Endodermal cell (in vitro differentiated cells): Measurements from ENCODE around the gene OPCML. TPM values are rescaled to one million over a fixed set of nuclear protein-coding genes. Genes with fewer than 3 reads are reported as not detected.

Experiments
- DNase-seq: peaks from one replicate; pipeline ENCODE4 v3.0.0-alpha.2; 2017
- H3K27ac ChIP-seq: 2 replicates; pipeline ENCODE4 v1.5.1; 2013; ENCODE audit warnings: mild to moderate bottlenecking, low read depth, low read length, moderate library complexity
- H3K27me3 ChIP-seq: 2 replicates; pipeline ENCODE4 v1.6.1; 2013; ENCODE audit warnings: mild to moderate bottlenecking, low read length, moderate library complexity; ENCODE audit not compliant: insufficient read depth, control insufficient read depth, poor library complexity, severe bottlenecking
- H3K36me3 ChIP-seq: 2 replicates; pipeline ENCODE4 v1.7.0; 2013; ENCODE audit warnings: mild to moderate bottlenecking, low read length, moderate library complexity; ENCODE audit not compliant: control insufficient read depth, insufficient read depth
- H3K4me1 ChIP-seq: one replicate; pipeline ENCODE4 v1.7.0; 2013; ENCODE audit warnings: low read length; ENCODE audit not compliant: control insufficient read depth, insufficient read depth
- H3K4me3 ChIP-seq: 2 replicates; pipeline ENCODE4 v1.5.1; 2013; ENCODE audit warnings: mild to moderate bottlenecking, low read length, moderate library complexity
- H3K9ac ChIP-seq: 2 replicates; pipeline ENCODE4 v1.6.1; 2013; ENCODE audit warnings: mild to moderate bottlenecking, low read length, moderate library complexity; ENCODE audit not compliant: poor library complexity, severe bottlenecking; ENCODE audit errors: extremely low read depth
- H3K9me3 ChIP-seq: 2 replicates; pipeline ENCODE4 v1.6.1; 2013; ENCODE audit warnings: mild to moderate bottlenecking, low read length, moderate library complexity; ENCODE audit not compliant: control insufficient read depth
- H3K27ac Mint-ChIP-seq: 2 replicates; pipeline ENCODE4 v1.8.0; 2020; ENCODE audit warnings: mixed read lengths
- H3K27me3 Mint-ChIP-seq: 2 replicates; pipeline ENCODE4 v1.8.0; 2021; ENCODE audit warnings: mild to moderate bottlenecking, mixed read lengths; ENCODE audit not compliant: insufficient read depth
- H3K36me3 Mint-ChIP-seq: 2 replicates; pipeline ENCODE4 v1.8.0; 2020; ENCODE audit warnings: low read depth, mixed read lengths
- H3K4me1 Mint-ChIP-seq: 2 replicates; pipeline ENCODE4 v1.8.0; 2020; ENCODE audit warnings: mixed read lengths
- H3K4me3 Mint-ChIP-seq: 2 replicates; pipeline ENCODE4 v1.8.0; 2020; ENCODE audit warnings: mild to moderate bottlenecking, moderate library complexity, mixed read lengths
- H3K9me3 Mint-ChIP-seq: 2 replicates; pipeline ENCODE4 v1.8.0; 2020; ENCODE audit warnings: mild to moderate bottlenecking, mixed read lengths
- WGBS, 2 experiments: methylation state at CpG; one replicate each; pipeline versions ENCODE4 v1.1.5 to v1.1.7; 2013; ENCODE audit warnings: missing lambda C conversion rate in 2 of 2, mixed read lengths in 1 of 2; ENCODE audit not compliant: insufficient coverage in 1 of 2, insufficient read length in 1 of 2; 5-methylcytosine and 5-hydroxymethylcytosine counted together
- total RNA-seq, 2 donors: library from RNA; stranded (reverse); fragmentation: NEBNext Ultra II Directional in 1 of 2; extraction: Animal tissue kit (Norgen Biotek cat#: 25700) in 1 of 2; gene quantifications; 2 replicates in 1 of 2; 3 replicates in 1 of 2; pipeline ENCODE4 v1.2.1, GENCODE V29; 2021
- TF ChIP-seq, protein P1 (sequence below): fragments of 200-600 bp; sonication (generic); conservative IDR thresholded peaks from 2 replicates; pipeline ENCODE4 v1.5.0; 2021; ENCODE audit warnings: antibody characterized with exemption, mild to moderate bottlenecking

The OPCML gene
- total RNA-seq, 2 donors from 2014 or later: 0.49 to 0.86 TPM

- 89 to 100% methylated on average over 1 to 4 of the region's 4 CpGs for WGBS, 2 experiments
- Mint-ChIP-seq H3K27ac (no peak overlapping the region), H3K9me3 (peaks cover 32% of the 10 kb centered on the region), H3K27me3 (no peaks in the 10 kb centered on the region), H3K4me3 (no peak overlapping the region), H3K4me1 (peaks cover 4% of the 10 kb centered on the region), H3K36me3 (no peaks in the 10 kb centered on the region)
- Histone ChIP-seq H3K4me1 (no peaks in the 10 kb centered on the region), H3K36me3 (no peaks in the 10 kb centered on the region), H3K9ac (no peak overlapping the region), H3K27ac (no peak overlapping the region), H3K9me3 (peaks cover 14% of the 10 kb centered on the region), H3K27me3 (no peaks in the 10 kb centered on the region), H3K4me3 (no peak overlapping the region)
- TF ChIP-seq, protein P1, sequence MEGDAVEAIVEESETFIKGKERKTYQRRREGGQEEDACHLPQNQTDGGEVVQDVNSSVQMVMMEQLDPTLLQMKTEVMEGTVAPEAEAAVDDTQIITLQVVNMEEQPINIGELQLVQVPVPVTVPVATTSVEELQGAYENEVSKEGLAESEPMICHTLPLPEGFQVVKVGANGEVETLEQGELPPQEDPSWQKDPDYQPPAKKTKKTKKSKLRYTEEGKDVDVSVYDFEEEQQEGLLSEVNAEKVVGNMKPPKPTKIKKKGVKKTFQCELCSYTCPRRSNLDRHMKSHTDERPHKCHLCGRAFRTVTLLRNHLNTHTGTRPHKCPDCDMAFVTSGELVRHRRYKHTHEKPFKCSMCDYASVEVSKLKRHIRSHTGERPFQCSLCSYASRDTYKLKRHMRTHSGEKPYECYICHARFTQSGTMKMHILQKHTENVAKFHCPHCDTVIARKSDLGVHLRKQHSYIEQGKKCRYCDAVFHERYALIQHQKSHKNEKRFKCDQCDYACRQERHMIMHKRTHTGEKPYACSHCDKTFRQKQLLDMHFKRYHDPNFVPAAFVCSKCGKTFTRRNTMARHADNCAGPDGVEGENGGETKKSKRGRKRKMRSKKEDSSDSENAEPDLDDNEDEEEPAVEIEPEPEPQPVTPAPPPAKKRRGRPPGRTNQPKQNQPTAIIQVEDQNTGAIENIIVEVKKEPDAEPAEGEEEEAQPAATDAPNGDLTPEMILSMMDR: no peak
- DNase-seq: no peak
Observed at GRCh38 chr11:132856032-132856431, 676.3 kb downstream of the OPCML start.

GRCh38 chr11:132855516-132855915 is 676.8 kb downstream of the OPCML start:
- TF ChIP-seq, protein P1: no peak
- Mint-ChIP-seq H3K27ac (no peak overlapping the region), H3K4me1 (peaks cover 4% of the 10 kb centered on the region), H3K27me3 (no peaks in the 10 kb centered on the region), H3K4me3 (no peak overlapping the region), H3K9me3 (peaks cover 32% of the 10 kb centered on the region), H3K36me3 (no peaks in the 10 kb centered on the region)
- Histone ChIP-seq H3K9ac (no peak overlapping the region), H3K27ac (no peak overlapping the region), H3K4me3 (no peak overlapping the region), H3K9me3 (peaks cover 14% of the 10 kb centered on the region), H3K27me3 (no peaks in the 10 kb centered on the region), H3K36me3 (no peaks in the 10 kb centered on the region), H3K4me1 (no peaks in the 10 kb centered on the region)
- DNase-seq: no peak
- WGBS, 2 experiments: 87 to 89% methylated on average over 2 to 3 of the region's 3 CpGs

DNA sequence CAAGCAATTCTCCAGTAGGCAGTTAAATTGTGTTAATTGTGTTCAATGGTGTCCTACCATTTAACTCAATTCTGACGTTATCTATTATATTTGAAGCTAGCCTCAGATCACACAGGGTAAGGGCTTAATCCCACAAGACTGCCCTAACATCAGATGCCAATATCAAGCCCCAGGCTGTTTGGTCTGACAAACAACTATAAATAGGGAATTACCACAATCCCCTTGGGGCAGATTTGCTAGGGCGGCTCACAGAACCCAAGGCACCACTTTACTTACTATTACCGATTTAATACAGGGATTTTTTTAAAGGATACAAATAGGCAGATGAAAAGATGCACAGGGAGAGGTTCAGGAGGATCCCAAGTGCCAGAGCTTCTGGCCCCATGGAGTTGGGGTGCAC is 678.4 kb downstream of the OPCML start:
- TF ChIP-seq, protein P1: no peak
- peaks cover 14% of the 10 kb centered on the region for H3K9me3 ChIP-seq
- peaks cover 4% of the 10 kb centered on the region for H3K4me1 Mint-ChIP-seq
- no peak overlapping the region for H3K27ac ChIP-seq
- no peak for DNase-seq
- peaks cover 32% of the 10 kb centered on the region for H3K9me3 Mint-ChIP-seq
- no peaks in the 10 kb centered on the region for H3K36me3 ChIP-seq
- no peak overlapping the region for H3K9ac ChIP-seq
- H3K4me1 ChIP-seq: no peaks in the 10 kb centered on the region
- H3K27me3 Mint-ChIP-seq: no peaks in the 10 kb centered on the region
- no peak overlapping the region for H3K4me3 ChIP-seq
- no peak overlapping the region for H3K27ac Mint-ChIP-seq
- H3K4me3 Mint-ChIP-seq: no peak overlapping the region
- H3K27me3 ChIP-seq: no peaks in the 10 kb centered on the region
- 67 to 98% methylated on average over 1 to 3 of the region's 3 CpGs for WGBS, 2 experiments
- no peaks in the 10 kb centered on the region for H3K36me3 Mint-ChIP-seq
